Activated T-cell treated with anti-CD3 and anti-CD28 coated beads for 1 hour (primary cell): ENCODE results near the gene NUBP2.

Experiments used
- DNase-seq: peaks from one replicate; pipeline ENCODE4 v3.0.0-alpha.2; 2020; ENCODE audit warnings: low read depth

NUBP2 gene

DNA sequence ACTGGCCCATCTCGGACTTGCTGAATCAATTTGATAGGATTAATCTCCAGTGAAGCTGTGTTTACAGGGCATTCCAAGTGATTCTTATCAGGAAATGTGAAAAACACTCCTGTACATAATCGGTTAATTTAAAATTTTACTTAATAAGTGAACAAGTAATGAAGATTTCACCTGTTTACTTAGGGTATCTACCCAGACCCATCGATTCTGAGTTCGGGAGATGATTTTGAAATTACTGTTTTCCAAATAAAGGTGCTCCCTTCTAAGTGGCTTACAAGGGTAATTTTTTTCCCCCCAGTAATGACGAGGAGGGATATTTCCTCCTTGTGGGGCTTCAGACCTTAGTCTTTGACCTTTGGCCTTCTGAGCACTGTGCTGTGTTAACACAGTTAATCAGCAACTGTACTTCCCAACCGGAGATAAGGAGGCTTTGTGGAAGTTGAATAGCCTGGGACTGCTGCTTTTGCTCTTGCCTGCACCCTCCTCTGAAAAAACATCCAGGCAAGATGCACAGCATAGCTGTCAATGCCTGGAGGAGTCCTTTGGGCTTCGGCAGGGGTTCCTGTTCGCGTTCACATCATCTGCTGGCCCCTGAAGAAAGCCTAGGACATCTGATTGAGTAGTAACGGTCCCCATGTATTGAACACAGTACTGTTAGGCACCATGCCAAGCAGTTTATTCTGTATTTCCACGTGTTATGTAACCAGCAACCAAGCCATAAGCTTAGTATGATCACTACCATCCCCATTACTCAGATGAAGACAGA, 46.1 kb downstream of the NUBP2 start:
- DNase-seq, result no peak

DNA sequence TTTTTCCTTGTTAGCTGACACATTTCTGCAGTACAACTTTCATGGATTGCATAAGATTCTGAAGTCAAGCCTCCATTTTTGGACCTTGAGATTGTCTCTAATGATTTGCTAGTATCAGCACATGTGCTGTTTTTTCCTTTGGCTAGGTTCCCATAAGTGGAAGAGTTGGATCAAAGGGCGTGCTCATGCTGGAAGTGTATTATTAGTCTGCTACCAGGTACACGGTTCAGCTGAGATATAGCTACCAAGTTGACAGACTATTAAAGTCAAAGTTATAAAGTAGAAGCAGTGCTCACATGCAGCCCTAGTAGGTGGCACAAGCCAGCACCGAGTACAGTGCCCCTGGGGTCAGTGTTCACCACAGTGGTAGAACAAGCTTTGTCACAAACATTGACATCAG, 47.5 kb downstream of the NUBP2 start:
- no peak for DNase-seq

- no peak for DNase-seq
Observed at GRCh38 chr16:1831186-1832075, 48.7 kb downstream of the NUBP2 start.

DNA sequence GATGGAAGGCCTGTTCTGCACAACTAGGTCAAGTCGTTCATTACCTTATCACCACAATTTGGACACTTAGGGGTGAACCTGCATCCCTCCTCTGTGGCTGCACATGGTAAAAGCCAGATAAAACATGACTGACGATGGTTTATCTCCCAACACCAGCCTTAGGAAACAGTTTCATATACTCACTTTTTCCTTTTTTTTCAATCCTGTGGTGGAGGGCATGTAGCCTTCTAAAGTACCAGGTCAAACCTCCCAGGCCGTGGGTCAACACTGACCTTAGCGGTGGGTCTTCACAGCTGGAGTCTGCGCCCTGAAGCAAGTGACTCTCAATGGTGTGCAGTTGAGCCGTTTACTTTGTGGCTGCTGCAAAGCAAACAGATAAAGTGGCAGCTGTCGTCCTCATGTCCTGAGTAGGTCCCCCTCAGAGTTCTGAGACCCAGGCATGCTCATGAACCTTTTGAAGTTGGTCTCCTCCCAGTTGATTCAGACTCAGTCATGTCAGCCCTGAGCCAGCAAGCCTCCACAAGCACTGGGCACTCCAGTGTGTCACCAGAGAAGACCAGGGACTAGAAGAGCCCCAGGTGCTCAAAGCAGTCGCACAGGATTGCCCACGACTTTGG, 50.2 kb downstream of the NUBP2 start:
- no peak for DNase-seq

- no peak for DNase-seq
Observed at GRCh38 chr16:1834096-1834495, 51.3 kb downstream of the NUBP2 start.
